LNCaP clone FGC (cell line): ENCODE data around the gene TMEM239.
"Not testable (repeated sequence)": the region's sequence is repeated elsewhere in the genome, so short reads cannot be mapped to it uniquely, and the experiment has no call there.

Experiments
- DNase-seq: peaks from one replicate; pipeline ENCODE4 v3.0.0-alpha.2; 2011; ENCODE audit warnings: low read depth
- H3K4me3 ChIP-seq: 2 replicates; pipeline ENCODE4 v1.5.1; 2011; ENCODE audit warnings: mild to moderate bottlenecking, low read depth, low read length, control low read depth
- TF ChIP-seq, protein P1 (sequence below): IDR thresholded peaks from 2 replicates; pipeline ENCODE4 v1.5.1; 2012; ENCODE audit warnings: mild to moderate bottlenecking; ENCODE audit not compliant: control insufficient read depth, insufficient read depth; ENCODE audit errors: extremely low read depth

The TMEM239 gene

DNA sequence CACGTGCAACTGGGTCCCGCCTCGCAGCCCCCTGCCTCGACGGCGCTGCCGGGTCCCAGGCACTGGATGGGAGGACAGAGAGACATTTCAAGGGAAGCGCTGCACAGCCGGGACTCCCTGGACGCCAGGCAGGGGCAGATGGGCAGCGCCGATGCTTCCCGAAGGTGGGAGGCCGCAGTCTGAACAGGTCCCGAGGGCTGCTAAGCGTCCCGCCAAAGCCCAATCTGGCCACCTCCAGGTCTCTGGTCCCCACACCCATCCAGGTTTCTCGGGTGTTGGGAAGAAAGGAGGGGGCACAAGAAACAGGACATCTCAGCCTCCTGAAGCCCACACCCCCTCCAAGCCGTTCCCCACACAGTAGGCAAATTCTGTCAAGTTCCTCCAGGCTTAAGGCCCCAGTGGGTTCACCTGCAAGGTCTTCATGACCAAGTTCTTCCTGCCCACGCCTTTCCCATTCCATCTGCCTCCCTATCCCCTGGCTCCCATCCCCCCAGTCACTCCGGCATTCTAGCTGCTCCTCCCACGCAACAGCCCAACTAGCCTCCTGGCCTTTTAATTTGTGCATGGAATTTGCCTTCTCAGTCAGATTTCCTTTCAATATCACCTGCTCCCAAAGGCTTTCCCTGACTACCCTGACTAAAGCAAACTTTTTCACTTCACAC, 10.3 kb upstream of the TMEM239 start:
- no peak for DNase-seq
- TF ChIP-seq, protein P1, sequence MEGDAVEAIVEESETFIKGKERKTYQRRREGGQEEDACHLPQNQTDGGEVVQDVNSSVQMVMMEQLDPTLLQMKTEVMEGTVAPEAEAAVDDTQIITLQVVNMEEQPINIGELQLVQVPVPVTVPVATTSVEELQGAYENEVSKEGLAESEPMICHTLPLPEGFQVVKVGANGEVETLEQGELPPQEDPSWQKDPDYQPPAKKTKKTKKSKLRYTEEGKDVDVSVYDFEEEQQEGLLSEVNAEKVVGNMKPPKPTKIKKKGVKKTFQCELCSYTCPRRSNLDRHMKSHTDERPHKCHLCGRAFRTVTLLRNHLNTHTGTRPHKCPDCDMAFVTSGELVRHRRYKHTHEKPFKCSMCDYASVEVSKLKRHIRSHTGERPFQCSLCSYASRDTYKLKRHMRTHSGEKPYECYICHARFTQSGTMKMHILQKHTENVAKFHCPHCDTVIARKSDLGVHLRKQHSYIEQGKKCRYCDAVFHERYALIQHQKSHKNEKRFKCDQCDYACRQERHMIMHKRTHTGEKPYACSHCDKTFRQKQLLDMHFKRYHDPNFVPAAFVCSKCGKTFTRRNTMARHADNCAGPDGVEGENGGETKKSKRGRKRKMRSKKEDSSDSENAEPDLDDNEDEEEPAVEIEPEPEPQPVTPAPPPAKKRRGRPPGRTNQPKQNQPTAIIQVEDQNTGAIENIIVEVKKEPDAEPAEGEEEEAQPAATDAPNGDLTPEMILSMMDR, result no peak
- no peak overlapping the region for H3K4me3 ChIP-seq

DNA sequence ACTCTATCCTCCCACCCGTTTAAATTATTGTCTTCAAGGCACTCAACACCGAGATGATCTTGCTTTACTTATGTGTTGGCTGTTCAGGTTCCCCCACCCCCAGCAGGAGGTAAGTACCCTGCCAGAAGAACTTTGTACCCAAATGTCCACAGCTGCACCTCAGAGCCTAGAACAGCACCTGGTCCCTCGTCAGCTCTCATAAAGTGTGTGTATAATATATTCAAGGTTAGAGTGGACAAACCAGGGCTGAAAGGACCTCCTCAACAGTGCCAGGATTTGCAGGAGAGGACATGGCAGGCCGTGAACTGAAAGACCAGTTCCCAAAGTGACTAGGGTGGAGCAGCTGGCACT, 9.8 kb upstream of the TMEM239 start:
- TF ChIP-seq, protein P1, result no peak
- DNase-seq, result no peak
- no peak overlapping the region for H3K4me3 ChIP-seq

DNA sequence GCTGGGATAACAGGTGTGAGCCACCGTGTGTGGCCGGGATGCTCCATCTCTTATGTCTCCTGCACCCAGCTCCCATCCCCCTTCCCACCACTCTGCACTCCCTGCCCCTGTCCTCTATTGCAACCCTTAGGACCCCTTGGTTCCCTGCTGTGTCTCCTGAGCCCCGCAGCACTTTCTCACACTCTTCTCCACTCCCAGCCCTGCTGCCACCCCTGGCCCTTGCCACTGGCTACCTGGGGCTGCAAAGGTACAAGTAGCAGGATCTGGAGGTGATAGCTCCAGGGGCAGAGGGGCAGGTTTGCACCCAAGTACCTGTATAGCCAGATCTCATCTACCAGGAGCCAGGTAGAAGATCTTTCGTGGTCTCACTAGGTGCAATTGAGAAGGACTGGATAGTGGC, 9.1 kb upstream of the TMEM239 start:
- no peak overlapping the region for H3K4me3 ChIP-seq
- TF ChIP-seq, protein P1, result no peak
- DNase-seq, result no peak

DNA sequence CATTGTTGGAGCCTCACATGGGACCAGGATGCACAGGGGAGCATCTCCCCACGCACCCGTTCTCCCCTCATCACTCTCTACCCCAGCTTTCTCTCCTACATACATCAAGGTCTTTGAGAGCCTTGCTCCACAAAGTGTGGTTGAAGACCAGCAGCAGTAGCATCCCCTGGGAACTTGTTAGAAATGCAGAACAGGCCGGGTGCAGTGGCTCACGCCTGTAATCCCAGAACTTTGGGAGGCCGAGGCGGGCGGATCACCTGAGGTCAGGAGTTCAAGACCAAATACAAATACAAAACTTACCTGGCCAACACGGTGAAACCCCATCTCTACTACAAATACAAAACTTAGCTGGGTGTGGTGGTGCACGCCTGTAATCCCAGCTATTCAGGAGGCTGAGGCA, 8.2 kb upstream of the TMEM239 start:
- H3K4me3 ChIP-seq, DNase-seq: not testable (repeated sequence)

DNA sequence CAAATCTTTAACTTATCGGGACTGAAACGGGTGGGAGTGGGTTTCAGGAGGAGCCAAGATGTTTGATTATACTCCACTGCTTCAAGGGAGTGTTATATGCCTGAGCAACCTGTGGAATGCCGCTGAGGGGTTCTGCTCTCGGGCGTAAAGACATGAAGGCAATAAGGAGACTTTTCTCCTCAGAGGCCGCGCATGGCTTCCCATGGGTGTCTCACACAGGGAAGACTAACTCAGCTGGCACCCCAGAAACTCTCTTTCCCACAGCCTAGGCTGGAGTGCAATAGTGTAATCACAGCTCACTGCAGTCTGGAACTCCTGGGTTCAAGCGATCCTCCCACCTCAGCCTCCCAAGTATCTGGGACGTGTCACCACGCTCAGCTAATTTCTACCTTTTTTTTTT, 6.5 kb upstream of the TMEM239 start:
- TF ChIP-seq, protein P1, result no peak
- H3K4me3 ChIP-seq, result no peak overlapping the region
- DNase-seq, result no peak

DNA sequence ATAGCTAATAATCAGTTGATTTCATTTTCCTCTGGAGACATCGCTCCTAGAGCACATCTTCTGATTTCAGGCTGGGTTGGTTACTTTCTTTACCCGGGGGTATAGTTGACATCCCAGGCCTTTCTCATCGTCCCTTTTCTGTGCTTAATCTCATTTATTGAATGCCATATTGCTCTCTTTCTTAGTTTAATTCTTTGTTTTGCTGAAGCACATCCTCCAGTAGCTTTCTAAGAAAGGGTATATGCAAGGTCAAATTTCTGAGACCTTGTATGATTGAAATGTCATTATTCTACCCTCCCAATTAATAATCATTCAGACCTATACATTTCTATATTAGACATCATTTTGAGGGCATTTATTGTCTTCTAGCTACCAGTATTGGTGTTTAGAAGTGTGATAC, 4.0 kb upstream of the TMEM239 start:
- TF ChIP-seq, protein P1, result no peak
- H3K4me3 ChIP-seq, result no peak overlapping the region
- DNase-seq, result no peak

DNA sequence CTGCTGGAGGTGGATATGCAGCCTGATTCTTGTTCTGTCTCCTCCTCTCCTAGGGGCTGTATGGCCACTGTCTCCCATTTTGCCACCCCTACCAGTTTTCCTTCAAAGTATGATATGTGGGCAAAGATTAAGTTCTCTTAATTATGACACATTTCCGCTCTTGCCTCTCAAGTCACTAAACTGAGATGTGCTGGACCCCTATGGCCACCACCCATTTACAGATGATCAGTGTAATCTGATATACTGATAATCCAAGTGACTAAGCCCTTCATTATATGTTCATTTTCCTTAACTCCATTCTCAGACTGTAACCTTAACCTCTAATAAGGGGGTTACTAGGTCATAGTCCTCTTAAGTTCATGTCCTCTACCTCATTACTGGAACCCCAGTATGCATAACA, 2.1 kb upstream of the TMEM239 start:
- TF ChIP-seq, protein P1, result no peak
- no peak for DNase-seq

DNA sequence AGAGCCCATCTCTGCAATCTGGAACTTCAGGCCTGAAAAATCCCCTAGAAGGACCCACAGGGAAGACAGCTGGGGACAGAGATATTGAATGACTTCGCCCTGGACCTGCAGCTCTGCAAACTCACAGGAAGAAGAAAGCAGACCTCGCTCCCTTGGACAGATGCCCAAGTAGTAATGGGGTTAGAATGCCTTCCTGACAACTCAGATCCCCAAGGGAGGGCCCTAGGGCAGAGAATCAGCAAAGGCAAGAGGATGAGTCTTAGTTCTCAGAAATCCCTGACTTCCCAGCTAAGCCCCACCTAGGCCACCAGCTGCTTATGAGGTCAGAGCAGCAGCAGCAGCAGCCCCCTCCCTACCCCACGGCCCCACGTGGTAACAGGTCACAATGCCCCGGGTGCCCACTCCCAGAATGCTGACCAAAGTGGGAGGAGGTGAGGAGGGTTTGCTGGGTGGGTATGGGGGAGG, 1.5 kb upstream of the TMEM239 start, which contains the start of gene C20orf141:
TSS of gene C20orf141 (plus strand) at position 401 of the 465 bp plus-strand sequence. CDS start 198 bp downstream, outside the sequence.
- H3K4me3 ChIP-seq, result no peak within 1 kb of the TSS
- no peak for DNase-seq
- TF ChIP-seq, protein P1, result no peak

More for the DNA sequence above, 2.1 kb upstream of the TMEM239 start:
- H3K4me3 ChIP-seq, result no peak overlapping the region
